HG02885 (cell line): Measurements from ENCODE around the gene SNTG2.
"Not testable (repeated sequence)": the region's sequence is repeated elsewhere in the genome, so short reads cannot be mapped to it uniquely, and the experiment has no call there.

ENCODE experiments used
- ATAC-seq: cut with Tn5 transposase; IDR thresholded peaks from one replicate; pipeline ENCODE4 v1.9.1; 2021; ENCODE audit warnings: mild to moderate bottlenecking; ENCODE audit not compliant: unreplicated experiment, poor library complexity

The SNTG2 gene

DNA sequence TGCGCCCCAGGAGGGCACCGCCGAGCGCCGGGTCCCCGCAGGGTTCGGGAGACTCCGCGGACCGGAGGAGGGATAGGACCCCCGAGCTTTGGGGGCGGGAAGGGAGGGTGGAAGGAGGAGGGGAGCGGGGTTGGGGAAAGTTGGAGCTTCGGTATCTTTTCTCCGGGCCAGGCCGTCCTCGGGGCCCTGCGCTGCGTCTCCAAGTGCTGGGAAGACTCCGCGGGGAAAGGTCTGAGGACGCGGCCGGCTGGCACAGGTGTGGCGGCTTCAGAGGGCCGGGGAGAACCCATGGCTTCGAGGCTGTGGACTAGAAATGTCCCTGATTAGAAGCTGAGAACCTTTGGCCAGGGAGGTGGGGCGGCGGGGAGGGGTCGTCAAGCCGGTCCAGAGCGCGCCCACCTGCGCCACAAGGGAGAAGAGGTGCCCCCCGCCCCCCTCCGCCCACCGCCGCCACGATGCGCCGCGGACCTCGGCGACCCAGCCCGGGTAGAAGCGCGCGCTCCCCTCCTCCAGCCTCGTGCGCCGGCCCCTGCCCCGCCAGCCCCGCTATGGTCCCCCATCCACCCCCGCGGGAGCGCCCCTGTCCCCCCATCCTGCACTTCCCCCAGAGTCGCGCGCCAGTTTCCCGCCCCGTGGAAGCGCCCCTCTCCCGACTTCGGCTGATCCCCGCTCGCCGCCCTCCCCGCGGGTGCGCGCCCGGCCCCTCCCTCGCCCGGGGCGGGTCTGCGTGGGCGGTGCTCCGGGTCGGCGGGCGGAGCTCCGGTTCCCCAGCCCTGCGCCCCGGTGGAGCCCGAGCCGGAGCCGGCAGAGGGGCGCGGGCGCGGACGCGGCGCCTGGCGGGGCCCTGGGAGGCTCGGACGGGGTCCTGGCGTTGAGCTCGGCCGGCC lies at the start of gene SNTG2:
TSS of gene SNTG2 (plus strand) at position 770 of the 887 bp plus-strand sequence. CDS start 148 bp downstream, outside the sequence.
- no peak for ATAC-seq

DNA sequence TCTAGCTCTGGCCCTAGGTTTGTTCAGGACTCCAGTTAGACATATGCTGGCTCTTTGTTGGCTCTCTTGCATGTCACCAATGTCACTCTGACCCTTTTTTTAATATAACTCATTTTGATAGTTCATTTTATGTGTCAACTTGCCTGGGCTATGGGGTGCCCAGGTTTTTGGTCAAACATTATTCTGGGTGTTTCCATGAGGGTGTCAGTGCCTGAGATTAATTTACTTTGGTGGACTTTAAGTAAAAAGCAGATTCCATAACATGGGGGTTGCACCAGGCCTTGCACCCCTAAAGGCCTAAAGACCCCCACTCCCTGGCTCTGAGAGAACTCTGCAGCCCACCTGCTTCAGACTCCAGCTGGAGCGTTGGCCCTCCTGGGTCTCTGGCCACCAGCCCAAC lies 48.1 kb upstream of the SNTG2 start:
- ATAC-seq, result no peak

DNA sequence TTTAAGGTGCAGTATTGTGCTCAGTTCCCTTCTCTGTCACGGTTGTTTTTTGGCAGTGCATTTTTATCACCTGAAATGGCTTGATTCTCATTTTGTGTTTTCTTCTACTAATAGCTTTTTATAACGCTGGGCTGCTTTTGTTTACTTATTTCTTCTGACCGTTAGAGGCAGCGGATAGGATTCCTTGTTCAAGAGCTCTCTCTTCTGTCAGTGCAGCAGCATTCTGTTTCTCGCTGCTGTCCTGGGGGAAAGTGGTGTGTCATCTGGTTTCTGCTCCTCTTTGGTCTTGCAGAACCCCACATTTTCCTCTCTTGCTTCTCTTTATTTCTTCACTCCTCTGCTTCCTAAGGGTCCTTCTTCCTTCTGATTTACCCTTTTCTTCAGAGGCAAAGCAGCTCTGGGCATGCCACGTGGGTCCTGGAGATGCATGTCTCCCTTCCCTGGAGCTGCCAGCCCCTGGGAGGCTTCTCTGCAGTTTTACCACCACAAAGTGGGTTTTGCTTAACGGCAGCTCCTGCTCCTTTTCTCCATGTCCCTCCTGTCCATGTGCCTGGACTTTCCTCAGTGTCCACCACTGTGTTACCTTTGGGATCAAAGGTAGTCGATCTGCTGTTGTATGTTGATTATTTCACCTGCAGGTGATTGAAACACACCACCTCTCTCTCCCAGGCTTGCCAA lies 47.3 kb upstream of the SNTG2 start:
- no peak for ATAC-seq

DNA sequence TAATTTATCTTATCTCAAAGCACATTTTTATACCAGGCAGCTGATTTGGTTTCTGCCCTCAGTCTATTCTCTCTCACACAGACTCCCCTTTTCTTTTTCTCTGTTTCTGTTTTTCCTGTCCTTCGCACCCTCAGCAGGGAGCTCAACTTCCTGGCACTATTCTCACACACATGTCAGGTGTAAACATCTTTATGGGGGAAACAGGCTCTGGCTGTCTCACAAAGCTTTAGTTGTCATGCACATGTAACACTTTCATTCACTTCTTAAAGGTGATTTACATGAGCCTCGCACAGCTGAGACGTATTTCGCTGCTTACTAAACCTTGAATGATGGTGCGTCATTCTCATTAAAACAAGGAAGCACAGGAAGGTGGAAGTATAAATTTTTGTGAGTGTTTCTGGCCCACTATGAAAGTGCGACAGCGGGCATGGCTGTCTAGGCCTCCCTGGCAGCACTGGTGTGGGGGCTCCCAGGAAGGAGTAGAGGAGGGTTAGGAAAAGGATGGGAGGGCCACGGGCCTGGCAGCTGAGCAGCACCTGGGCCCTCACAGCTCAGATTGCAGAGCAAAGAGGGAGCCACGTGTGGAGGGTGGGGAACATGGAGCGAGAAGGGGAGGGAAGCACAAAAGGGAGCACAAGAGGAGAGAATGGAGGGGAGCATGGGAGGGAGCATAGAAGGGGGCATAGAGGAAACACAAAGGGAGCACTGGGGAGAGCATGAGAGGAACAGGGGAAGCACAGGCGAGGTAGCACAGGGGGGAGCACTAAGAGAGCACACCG lies 46.2 kb upstream of the SNTG2 start:
- no peak for ATAC-seq

DNA sequence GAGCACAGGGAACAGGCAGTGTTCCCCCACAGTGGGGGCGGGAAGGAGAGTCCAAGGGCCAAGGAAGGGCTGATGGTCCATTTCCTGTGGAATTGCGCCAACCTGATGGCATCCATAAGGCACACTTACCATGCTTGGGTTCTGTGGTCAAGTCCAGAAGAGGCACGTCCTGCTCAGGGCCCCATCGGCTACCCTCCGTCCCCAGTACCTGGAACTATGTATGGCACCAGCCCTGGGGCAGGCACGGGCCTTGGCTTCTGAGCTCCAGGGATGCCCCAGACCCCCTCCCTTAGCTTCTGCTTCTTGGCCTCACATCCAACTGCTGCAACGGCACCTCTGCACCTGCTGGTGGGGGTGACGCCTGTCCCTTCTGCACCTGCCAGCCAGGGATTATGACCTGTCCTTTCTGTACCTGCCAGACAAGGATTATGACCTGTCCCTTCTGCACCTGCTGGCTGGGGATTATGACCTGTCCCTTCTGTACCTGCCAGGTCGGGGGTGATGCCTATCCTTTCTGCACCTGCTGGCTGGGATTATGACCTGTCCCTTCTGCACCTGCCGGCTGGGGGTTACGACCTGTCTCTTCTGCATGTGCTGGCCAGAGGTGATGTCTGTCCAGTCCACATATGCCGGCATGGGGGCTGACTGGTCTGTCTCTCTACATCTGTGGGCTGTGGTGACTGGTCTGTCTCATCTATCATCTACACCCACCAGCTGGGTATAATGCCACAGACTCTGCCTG lies 45.4 kb upstream of the SNTG2 start:
- no peak for ATAC-seq

DNA sequence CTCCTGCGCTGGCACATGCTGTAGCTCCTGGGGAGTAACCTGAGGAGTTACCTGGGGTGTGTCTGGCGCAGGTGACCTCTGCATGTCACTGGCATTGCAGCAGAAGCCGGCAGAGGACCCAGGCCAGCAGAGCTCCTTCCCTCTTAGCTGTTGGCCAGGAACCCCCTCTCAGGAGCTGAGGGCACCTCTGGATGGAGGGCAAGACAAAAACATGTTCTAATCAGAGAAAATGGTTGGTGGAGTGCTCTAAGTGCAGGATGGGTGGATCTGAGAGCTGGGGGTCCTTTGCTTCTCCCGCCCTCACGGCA lies 44.9 kb upstream of the SNTG2 start:
- no peak for ATAC-seq

DNA sequence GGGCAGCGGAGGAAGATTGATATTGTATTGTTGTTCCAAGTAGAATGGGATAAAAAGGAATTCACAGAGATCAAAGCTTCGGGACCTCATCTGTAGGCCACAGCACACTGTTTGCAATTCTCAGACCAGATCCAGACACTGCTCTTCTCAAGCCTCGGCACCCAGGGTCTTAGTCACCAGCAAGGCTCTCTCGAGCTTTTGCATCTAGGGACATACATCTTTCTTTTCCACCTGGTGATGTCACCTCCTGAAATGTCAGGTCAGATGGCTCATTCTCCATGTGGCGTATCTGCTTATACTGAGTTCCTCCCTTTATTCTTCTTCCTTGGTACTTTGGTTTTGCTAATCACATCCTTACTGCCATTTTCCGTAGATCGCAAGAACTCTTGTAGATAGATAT lies 42.9 kb upstream of the SNTG2 start:
- no peak for ATAC-seq

DNA sequence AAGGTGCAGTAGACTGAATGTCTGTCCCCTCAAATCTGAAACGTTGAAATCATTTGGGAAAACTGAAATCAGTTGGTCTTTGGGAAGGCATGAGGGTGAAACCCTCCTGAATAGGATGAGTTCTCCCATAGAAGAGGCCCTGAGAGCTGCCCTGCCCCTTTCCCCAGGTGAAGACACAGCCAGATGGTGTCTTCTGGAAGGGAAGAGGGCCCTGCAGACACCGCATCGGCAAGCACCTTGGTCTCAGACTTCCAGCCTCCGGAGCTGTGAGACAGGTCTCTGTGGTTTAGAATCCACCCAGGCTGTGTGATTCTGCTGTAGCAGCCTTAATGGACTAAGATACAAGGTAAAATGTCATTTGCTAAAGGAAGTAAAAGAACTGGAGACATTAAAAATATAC lies 42.1 kb upstream of the SNTG2 start:
- ATAC-seq, result no peak

DNA sequence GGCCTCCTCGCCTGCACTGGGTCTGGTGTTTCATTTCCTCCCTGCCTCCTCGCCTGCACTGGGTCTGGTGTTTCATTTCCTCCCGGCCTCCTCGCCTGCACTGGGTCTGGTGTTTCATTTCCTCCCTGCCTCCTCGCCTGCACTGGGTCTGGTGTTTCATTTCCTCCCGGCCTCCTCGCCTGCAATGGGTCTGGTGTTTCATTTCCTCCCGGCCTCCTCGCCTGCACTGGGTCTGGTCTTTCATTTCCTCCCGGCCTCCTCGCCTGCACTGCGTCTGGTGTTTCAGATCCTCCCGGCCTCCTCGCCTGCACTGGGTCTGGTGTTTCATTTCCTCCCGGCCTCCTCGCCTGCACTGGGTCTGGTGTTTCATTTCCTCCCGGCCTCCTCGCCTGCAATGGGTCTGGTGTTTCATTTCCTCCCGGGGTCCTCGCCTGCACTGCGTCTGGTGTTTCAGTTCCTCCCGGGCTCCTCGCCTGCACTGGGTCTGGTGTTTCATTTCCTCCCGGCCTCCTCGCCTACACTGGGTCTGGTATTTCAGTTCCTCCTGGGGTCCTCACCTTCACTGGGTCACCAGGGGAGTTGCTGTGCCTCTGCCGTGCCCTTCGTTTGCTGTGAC lies 40.8 kb upstream of the SNTG2 start:
- ATAC-seq, result not testable (repeated sequence)

DNA sequence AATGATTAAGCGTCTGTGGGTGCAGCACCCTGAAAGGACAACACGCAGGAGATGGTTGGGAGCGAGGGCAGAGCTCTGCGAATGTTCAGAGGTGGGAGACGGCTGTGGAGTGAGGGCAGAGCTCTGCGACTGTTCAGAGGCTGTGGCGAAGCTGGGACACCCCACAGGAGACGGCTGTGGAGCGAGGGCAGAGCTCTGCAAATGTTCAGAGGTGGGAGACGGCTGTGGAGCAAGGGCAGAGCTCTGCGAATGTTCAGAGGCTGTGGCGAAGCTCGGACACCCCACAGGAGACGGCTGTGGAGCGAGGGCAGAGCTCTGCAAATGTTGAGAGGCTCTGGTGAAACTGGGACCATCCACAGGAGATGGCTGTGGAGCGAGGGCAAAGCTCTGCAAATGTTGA lies 40.0 kb upstream of the SNTG2 start:
- no peak for ATAC-seq

DNA sequence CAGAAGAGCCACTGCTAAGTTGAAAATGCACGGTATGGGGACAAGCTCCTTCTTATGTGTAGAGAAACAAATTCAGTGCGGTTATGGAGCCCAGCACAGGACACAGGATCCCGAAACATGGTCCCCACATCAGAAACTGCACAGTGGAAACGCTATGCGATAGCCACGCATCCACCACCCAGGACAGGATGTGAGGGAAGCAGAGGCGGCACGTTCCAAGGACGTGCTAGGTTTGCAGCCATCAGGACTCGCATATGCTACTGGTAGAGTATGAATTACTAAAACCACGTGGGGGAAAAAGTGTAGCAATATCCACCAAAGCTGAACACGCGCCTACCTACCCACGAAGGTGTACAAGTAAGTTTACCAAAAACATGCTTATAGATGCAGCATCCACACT lies 34.7 kb upstream of the SNTG2 start:
- ATAC-seq, result no peak

DNA sequence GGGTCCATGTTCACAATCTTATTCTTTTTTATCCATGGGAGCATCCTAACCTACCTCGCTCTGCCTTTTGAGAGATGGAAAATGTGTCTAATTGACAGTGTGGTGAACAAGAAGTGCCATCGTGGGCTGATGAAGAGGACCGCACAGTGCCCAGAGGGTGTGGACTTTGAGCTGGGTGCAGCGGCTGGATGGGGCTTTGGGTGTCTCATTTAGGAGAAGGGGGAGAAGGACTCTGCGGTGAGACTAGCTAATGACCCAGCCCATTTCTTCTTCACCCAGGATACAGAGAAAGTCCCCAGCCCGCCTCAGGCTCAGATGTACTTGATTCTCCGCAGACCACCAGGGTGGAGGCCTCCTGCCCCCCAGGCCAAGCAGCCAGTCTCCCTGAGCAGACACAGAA lies 33.7 kb upstream of the SNTG2 start:
- no peak for ATAC-seq

DNA sequence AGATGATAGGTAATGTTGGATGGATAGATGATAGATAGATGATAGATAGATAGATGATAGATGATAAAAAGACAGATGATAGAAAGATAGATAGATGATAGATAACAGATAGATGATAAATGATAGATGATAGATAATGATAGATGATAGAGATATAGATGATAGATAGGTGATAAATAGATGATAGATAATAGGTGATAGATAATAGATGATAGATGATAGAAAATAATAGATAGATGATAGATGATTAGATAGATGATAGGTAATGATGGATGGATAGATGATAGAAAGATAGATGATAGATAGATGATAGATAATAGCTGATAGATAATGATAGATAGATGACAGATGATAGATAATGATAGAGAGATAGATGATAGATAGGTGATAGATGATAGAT lies 31.0 kb upstream of the SNTG2 start:
- no peak for ATAC-seq

DNA sequence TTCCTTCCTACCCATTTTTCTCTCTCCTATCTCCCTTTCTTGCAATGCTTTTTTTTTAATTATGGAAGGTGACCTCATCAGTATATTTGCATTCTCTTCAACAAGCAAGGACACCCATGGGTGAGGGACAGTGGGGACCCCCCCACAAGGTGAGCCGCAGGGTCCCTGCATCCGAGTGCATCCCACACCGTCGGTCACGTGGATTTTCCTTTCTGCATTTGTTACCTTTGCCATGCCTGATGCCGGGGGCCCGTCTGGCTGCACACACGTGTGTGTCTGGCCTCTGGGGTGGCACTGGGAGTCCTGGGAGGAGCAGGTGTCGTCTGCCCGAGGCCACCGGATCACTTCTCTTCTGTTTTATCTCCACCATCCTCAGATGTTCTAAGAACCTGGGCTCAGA lies 30.1 kb upstream of the SNTG2 start:
- ATAC-seq, result no peak

DNA sequence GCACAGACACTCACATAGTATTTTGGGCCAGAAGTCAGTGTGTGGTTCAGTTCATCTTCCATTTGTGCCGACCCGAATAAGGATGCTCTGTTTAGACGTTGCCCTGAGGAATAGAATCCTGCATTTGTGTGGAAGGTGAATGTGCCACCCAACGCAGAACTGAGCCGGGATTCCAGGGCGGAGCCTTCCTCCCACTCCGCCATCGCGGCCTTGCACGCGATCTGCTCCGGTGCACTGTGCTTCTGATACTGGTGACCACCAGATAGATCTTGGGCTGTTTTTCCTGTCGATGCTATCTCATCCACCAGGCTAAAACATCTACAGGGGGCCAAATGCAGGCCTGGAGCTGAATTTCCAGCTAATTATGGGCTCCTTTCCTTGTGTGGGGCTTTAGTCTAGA lies 29.6 kb upstream of the SNTG2 start:
- ATAC-seq, result no peak

DNA sequence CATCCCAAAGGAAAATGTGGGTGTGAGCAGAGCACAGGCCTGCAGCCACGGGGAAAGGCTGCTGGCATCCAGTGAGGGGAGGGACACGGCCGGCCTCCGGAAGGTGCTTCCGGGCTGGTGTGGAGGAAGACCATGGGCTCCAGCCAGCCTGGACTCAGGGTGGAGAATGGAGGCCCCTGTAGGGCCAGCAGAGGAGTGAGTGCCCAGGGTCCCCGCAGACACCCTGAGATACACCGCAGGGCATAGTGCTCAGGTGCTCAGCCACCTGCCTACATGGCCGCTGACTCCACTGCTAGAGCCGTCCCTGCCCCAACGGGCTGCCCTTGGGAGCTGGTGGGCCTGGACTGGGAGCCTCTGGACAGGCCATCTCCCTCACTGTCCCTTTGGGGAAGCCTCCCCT lies 28.5 kb upstream of the SNTG2 start:
- ATAC-seq, result no peak

DNA sequence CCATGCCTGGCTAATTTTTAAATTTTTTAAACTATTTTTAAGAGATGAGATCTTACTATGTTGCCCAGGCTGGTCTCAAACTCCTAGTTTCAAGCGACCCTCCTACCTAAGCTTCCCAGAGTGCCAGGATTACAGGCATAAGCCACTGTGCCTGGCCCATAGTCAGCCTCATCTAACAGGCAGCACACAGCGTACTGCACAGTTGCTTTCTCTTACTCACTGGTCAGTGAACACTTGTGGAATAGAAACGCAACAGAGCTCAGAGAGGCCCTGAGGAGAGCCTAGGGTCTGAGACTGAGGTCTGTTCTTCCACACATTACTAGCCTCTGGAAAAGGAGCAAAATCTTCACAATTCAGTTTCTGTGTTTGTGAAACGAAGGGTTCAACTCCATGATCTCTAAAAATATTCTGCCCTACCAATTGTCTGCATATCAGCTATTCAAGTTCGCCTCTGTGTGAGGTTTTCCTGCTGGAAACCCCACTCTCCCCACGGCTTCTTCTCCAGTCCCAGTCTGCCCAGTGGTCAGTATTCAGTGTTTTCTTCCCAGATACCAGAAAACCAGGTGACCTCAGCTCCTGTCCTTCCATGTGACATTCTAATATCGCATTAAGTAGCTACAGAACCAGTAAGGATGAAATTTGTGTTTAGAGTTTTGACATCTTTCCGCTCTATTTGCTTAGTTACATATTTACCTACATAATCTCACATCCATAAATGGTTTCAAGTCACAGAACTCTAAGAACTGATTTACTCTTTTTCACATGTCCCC lies 26.6 kb upstream of the SNTG2 start:
- ATAC-seq, result no peak

DNA sequence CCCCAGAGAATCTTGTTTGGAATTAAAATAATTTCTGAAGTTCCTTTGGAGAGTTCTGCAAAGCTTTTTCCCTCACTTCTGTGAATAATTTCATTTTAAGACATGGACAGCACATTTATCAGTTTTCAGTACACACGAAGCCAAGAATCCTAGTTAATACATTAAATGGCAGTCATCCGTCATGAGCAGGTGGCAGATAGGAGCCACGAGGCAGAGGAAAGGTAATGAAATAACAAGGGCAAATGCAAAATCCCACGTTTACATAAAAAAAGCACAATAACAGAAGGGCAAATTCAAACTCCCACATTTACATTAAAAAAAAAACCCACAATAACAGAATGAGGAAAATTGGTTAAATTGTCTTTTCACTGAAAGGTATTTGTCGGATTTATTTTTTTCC lies 25.9 kb upstream of the SNTG2 start:
- no peak for ATAC-seq

DNA sequence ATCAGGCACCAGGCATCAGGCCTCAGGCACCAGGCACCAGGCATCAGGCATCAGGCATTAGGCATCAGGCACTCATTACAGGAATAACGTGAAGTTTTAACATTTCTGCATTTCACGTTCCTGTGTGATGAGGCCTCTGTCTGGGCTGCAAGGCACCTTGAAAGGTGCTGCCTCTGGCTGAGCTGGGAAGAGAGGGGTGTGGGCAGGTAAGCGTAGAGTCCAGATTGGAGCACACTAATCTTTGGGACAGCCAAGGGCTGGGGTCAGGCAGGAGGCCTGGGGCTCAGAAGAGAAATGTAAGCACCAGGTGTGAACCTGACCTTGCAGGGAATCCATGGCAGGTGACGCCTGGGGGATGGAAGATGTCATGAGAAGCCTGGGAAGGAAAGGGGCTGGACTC lies 25.3 kb upstream of the SNTG2 start:
- no peak for ATAC-seq
